ENCODE data around the gene SEMA5A. TPM values are rescaled to one million over a fixed set of nuclear protein-coding genes. Genes with fewer than 3 reads are reported as not detected.

Gene SEMA5A
- total RNA-seq, 1 donor: 42.3 TPM

DNA sequence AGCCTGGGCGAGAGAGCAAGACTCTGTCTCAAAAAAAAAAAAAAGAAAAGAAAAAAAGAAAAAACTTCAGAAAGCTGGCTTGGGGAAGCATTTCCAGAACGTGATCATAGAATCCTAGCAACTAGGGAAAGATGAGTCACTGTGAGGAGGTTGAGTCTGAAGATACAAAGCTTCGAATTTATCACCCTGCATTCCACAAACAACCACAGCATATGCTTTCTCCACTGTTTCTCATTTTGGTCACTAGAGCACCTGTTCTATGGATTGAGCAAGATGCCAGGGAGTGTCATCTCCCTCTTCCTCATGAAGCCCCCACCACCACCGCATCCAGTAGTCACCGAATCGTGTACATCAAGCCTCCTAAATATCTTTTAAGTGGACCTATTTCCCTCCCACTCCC is 37.9 kb downstream of the SEMA5A start:
- TF ChIP-seq, protein P1, sequence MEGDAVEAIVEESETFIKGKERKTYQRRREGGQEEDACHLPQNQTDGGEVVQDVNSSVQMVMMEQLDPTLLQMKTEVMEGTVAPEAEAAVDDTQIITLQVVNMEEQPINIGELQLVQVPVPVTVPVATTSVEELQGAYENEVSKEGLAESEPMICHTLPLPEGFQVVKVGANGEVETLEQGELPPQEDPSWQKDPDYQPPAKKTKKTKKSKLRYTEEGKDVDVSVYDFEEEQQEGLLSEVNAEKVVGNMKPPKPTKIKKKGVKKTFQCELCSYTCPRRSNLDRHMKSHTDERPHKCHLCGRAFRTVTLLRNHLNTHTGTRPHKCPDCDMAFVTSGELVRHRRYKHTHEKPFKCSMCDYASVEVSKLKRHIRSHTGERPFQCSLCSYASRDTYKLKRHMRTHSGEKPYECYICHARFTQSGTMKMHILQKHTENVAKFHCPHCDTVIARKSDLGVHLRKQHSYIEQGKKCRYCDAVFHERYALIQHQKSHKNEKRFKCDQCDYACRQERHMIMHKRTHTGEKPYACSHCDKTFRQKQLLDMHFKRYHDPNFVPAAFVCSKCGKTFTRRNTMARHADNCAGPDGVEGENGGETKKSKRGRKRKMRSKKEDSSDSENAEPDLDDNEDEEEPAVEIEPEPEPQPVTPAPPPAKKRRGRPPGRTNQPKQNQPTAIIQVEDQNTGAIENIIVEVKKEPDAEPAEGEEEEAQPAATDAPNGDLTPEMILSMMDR (IDR thresholded peaks at IDR 0.05; ENCODE audit: extremely low read depth, low read depth, low read length): no peak
- peak; percentile 73 for DNase-seq (ENCODE audit: insufficient read length, low spot score, missing footprints)
- no peak overlapping the region for H3K4me2 ChIP-seq (ENCODE audit: insufficient read depth, low read length)
- H3K9me3 ChIP-seq (ENCODE audit: low read depth, low read length): no peaks in the 10 kb centered on the region
- H3K4me3 ChIP-seq (ENCODE audit: insufficient read depth, low read length): no peak overlapping the region
- no peak overlapping the region for H3K27ac ChIP-seq (ENCODE audit: low read depth, low read length)
- no peaks in the 10 kb centered on the region for H4K20me1 ChIP-seq (ENCODE audit: insufficient read depth, low read length)
- peaks cover 11% of the 10 kb centered on the region for H3K4me1 ChIP-seq (ENCODE audit: insufficient read depth, low read length)
- peaks cover 4% of the 10 kb centered on the region for H3K79me2 ChIP-seq (ENCODE audit: insufficient read depth, low read length)
- no peaks in the 10 kb centered on the region for H3K27me3 ChIP-seq (ENCODE audit: insufficient read depth, low read length)
- H3K36me3 ChIP-seq (ENCODE audit: insufficient read depth, low read length): no peaks in the 10 kb centered on the region
- no peak overlapping the region for H2AFZ ChIP-seq (ENCODE audit: low read length)

DNA sequence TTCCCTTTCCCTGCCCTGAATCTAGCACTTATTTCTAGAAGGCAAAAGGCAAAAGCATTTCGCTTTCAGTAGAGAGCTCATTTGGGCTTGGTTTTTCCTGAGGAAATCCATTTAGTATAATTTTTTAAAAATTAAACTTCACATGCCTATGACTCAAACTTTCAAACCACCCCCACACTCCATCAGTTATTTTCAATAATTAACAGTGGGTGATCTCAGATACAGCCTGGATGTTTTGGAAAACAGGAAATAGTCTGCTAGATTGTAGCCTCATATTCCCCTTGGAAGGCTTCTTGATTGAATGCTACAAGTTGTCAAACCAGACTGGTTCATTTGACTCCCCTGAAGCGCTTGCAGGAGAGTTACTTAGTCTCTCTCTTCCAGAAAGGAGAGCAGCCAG is 40.6 kb downstream of the SEMA5A start:
- no peaks in the 10 kb centered on the region for H3K27me3 ChIP-seq (ENCODE audit: insufficient read depth, low read length)
- no peak for DNase-seq (ENCODE audit: insufficient read length, low spot score, missing footprints)
- H4K20me1 ChIP-seq (ENCODE audit: insufficient read depth, low read length): no peaks in the 10 kb centered on the region
- no peaks in the 10 kb centered on the region for H3K9me3 ChIP-seq (ENCODE audit: low read depth, low read length)
- TF ChIP-seq, protein P1 (IDR thresholded peaks at IDR 0.05; ENCODE audit: extremely low read depth, low read depth, low read length): no peak
- no peak overlapping the region for H2AFZ ChIP-seq (ENCODE audit: low read length)
- no peaks in the 10 kb centered on the region for H3K36me3 ChIP-seq (ENCODE audit: insufficient read depth, low read length)
- H3K4me3 ChIP-seq (ENCODE audit: insufficient read depth, low read length): no peak overlapping the region
- H3K4me1 ChIP-seq (ENCODE audit: insufficient read depth, low read length): peaks cover 16% of the 10 kb centered on the region
- no peak overlapping the region for H3K4me2 ChIP-seq (ENCODE audit: insufficient read depth, low read length)
- no peak overlapping the region for H3K27ac ChIP-seq (ENCODE audit: low read depth, low read length)
- peaks cover 6% of the 10 kb centered on the region for H3K79me2 ChIP-seq (ENCODE audit: insufficient read depth, low read length)

DNA sequence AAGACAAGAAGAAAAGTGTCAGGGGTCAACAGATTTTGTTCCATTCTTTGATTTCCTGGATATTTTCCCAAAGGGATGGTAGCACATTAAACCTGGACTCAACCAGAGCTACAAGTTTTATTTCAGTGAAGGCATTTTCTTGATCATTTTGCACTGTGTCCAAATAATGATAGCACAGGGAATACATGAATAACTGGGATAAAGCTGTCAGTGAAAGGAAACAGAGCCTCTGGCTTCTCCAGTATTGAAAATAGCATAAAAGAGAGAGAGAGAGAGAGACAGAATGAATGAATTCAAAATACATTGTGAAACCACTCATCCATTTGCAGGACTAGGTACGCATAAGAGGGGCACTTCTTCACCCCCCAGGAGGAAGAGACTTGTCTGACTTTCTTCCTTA is 43.0 kb downstream of the SEMA5A start:
- H3K27ac ChIP-seq (ENCODE audit: low read depth, low read length): no peak overlapping the region
- H3K4me3 ChIP-seq (ENCODE audit: insufficient read depth, low read length): no peak overlapping the region
- no peaks in the 10 kb centered on the region for H3K9me3 ChIP-seq (ENCODE audit: low read depth, low read length)
- DNase-seq (ENCODE audit: insufficient read length, low spot score, missing footprints): no peak
- H3K4me1 ChIP-seq (ENCODE audit: insufficient read depth, low read length): peaks cover 12% of the 10 kb centered on the region
- H3K36me3 ChIP-seq (ENCODE audit: insufficient read depth, low read length): no peaks in the 10 kb centered on the region
- peaks cover 9% of the 10 kb centered on the region for H3K79me2 ChIP-seq (ENCODE audit: insufficient read depth, low read length)
- TF ChIP-seq, protein P1 (IDR thresholded peaks at IDR 0.05; ENCODE audit: extremely low read depth, low read depth, low read length): no peak
- no peak overlapping the region for H2AFZ ChIP-seq (ENCODE audit: low read length)
- no peaks in the 10 kb centered on the region for H4K20me1 ChIP-seq (ENCODE audit: insufficient read depth, low read length)
- no peaks in the 10 kb centered on the region for H3K27me3 ChIP-seq (ENCODE audit: insufficient read depth, low read length)
- H3K4me2 ChIP-seq (ENCODE audit: insufficient read depth, low read length): no peak overlapping the region

DNA sequence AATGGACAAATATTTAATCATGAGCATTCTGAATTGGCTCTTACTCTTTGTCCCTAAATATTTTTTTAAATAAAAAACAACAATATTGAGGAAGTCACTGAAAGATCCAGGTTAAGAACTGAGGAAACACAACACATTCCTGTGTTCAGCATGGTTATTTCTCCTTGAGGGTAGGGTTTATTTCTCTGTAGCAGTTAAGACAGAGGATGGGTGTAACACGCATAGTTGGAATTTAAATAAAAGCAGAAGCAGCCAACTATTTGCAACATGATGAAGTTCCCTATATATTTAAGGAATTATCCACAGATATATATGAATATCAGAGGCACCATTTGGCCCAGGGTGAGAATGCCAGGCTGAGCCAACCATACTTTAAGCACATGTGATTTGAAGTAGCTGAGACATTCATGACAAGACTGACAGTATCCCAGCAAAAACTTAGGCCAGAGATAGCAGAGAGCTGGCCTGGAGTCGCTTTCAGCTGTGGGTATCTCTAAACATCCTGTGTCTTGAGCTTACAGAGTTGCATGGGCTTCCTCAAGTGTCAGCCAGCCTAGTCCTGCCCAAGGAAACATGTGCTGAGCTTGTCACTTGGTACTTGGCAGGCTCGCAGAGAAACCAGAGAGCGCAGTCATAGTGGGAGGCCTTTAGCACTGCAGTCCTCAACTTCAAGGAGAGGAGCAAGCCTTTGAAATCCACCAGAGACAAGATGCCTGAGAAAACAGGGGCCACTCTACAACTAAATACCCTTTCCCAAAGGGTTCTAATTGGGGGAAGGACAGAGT is 43.6 kb downstream of the SEMA5A start:
- Histone ChIP-seq H2AFZ (ENCODE audit: low read length) (no peak overlapping the region), H3K27ac (ENCODE audit: low read depth, low read length) (no peak overlapping the region), H3K4me1 (ENCODE audit: insufficient read depth, low read length) (peaks cover 11% of the 10 kb centered on the region), H3K36me3 (ENCODE audit: insufficient read depth, low read length) (no peaks in the 10 kb centered on the region), H3K4me2 (ENCODE audit: insufficient read depth, low read length) (no peak overlapping the region), H4K20me1 (ENCODE audit: insufficient read depth, low read length) (no peaks in the 10 kb centered on the region), H3K27me3 (ENCODE audit: insufficient read depth, low read length) (no peaks in the 10 kb centered on the region), H3K9me3 (ENCODE audit: low read depth, low read length) (no peaks in the 10 kb centered on the region), H3K4me3 (ENCODE audit: insufficient read depth, low read length) (no peak overlapping the region), H3K79me2 (ENCODE audit: insufficient read depth, low read length) (peaks cover 12% of the 10 kb centered on the region)
- DNase-seq (ENCODE audit: insufficient read length, low spot score, missing footprints): no peak
- TF ChIP-seq, protein P1 (IDR thresholded peaks at IDR 0.05; ENCODE audit: extremely low read depth, low read depth, low read length): no peak

Measured in osteoblast (primary cell).